ENCODE measurements around the gene ADGRA1.

GRCh38 chr10:133061296-133062038, 26.3 kb upstream of the ADGRA1 start:
- TF ChIP-seq ZNF184 (tag by site-specific recombination; IDR thresholded peaks at IDR 0.05) (no peak), KLF9 (tag by site-specific recombination; IDR thresholded peaks at IDR 0.05; ENCODE audit: low read depth) (no peak), TCF7L2 (IDR thresholded peaks at IDR 0.05; ENCODE audit: borderline replicate concordance, low read depth, low read length) (no peak), CTCF (tag by site-specific recombination; IDR thresholded peaks at IDR 0.05) (no peak), ZNF350 (tag by site-specific recombination; IDR thresholded peaks at IDR 0.05) (no peak), ZNF544 (tag by site-specific recombination; IDR thresholded peaks at IDR 0.05) (no peak), ZNF692 (tag by site-specific recombination; IDR thresholded peaks at IDR 0.05) (no peak), HOXA7 (CRISPR knock-in tag; IDR thresholded peaks at IDR 0.05; ENCODE audit: borderline replicate concordance) (no peak), HOXD13 (CRISPR knock-in tag; IDR thresholded peaks at IDR 0.05; ENCODE audit: borderline replicate concordance) (no peak), ZNF48 (tag by site-specific recombination; IDR thresholded peaks at IDR 0.05) (no peak), ZNF391 (tag by site-specific recombination; IDR thresholded peaks at IDR 0.05; ENCODE audit: borderline replicate concordance, low read depth) (no peak), ZNF660 (tag by site-specific recombination; IDR thresholded peaks at IDR 0.05) (no peak), ZNF548 (tag by site-specific recombination; IDR thresholded peaks at IDR 0.05) (no peak), ZNF792 (tag by site-specific recombination; IDR thresholded peaks at IDR 0.05) (no peak)
